ENCODE results near the gene TOX2.

Gene TOX2

DNA sequence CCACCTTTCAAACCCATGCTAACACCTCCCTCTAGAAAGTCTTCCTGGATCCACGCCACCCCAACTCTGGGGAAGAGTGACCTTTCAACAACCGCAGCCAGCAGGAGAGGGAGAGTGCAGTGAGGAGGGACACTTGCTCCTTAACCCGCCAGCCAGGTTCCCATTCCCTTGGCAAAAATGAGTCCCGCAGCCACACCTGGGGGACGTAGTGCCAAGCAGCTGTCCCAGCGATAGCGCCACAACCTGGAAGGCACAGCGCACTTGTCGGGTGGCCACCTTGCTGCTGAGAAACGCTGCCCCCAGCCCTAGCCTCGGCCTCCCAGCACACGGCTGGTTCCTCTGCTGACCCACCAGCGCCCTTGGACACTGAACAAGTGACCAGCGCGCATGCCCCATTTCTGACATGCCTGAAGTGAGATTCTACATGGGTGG is 153.0 kb downstream of the TOX2 start (continued):
- TF ChIP-seq ZNF571 (tag by site-specific recombination; IDR thresholded peaks at IDR 0.05) (no peak), ZNF585B (tag by site-specific recombination; IDR thresholded peaks at IDR 0.05) (no peak), ZNF48 (tag by site-specific recombination; IDR thresholded peaks at IDR 0.05) (no peak), ZNF184 (tag by site-specific recombination; IDR thresholded peaks at IDR 0.05) (no peak), ZNF157 (tag by site-specific recombination; IDR thresholded peaks at IDR 0.05) (no peak), FEZF1 (tag by site-specific recombination; IDR thresholded peaks at IDR 0.05) (no peak), ZNF610 (tag by site-specific recombination; IDR thresholded peaks at IDR 0.05; ENCODE audit: borderline replicate concordance) (no peak), ZNF416 (tag by site-specific recombination; IDR thresholded peaks at IDR 0.05) (no peak)
- TF ChIP-seq, protein P1, sequence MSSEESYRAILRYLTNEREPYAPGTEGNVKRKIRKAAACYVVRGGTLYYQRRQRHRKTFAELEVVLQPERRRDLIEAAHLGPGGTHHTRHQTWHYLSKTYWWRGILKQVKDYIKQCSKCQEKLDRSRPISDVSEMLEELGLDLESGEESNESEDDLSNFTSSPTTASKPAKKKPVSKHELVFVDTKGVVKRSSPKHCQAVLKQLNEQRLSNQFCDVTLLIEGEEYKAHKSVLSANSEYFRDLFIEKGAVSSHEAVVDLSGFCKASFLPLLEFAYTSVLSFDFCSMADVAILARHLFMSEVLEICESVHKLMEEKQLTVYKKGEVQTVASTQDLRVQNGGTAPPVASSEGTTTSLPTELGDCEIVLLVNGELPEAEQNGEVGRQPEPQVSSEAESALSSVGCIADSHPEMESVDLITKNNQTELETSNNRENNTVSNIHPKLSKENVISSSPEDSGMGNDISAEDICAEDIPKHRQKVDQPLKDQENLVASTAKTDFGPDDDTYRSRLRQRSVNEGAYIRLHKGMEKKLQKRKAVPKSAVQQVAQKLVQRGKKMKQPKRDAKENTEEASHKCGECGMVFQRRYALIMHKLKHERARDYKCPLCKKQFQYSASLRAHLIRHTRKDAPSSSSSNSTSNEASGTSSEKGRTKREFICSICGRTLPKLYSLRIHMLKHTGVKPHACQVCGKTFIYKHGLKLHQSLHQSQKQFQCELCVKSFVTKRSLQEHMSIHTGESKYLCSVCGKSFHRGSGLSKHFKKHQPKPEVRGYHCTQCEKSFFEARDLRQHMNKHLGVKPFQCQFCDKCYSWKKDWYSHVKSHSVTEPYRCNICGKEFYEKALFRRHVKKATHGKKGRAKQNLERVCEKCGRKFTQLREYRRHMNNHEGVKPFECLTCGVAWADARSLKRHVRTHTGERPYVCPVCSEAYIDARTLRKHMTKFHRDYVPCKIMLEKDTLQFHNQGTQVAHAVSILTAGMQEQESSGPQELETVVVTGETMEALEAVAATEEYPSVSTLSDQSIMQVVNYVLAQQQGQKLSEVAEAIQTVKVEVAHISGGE (tag by site-specific recombination; conservative IDR thresholded peaks at IDR 0.05; ENCODE audit: low read depth) = no peak

DNA sequence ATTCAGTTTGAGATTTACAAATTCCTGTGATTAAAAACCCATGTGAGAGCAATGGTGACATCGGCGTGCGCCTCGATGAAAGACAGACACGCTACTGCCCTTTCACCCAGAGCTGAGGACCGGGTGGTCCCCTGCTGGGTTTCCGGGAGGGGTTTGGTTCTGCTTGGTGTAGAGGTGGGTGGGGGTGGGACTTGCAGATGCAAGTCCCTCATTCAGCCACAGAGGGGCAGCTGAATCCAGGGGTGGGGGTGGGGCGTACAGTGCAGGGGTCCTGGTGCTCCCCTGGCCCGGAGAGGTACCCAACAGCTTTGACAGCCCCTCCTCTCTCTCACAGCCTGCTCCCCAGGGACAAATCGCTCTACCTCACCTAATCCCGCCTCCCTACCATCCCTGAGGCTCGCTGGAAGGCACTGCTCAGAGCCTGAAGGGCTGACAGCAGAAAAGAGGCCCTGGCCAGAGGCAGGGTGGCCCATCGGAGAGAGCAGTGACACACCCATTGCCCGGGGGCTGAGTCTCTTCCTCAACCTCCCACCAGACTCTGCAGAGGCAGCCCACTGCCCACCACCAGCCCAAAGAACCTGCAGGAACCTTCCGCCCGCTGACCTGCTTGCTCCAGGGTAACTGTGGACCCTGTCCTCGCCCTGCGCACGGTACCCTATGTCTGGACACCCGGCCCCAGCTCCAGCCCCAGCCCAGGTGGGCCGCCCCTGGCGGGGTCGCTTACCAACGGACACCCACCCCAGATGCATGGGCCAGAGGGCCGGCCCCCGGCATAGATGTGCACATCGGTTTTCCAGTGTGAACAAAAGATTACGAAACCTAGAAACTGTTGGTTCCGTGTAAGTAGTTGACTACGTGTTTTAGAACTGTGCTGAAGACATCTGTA is 153.9 kb downstream of the TOX2 start:
- CTCF ChIA-PET = interaction anchor here (0.7 kb wide), 1 partner anchor 132 kb away, joined by 3 read pairs; no protein-coding TSS in a partner anchor
- Histone ChIP-seq H3K4me1 (ENCODE audit: control insufficient read depth, insufficient read depth, low read length) (no peaks in the 10 kb centered on the region), H3K9me3 (ENCODE audit: control insufficient read depth, insufficient read depth, low read depth, low read length) (no peaks in the 10 kb centered on the region), H3K4me3 (ENCODE audit: low read depth, low read length) (no peak overlapping the region), H3K27ac (ENCODE audit: extremely low read depth, low read depth, low read length) (no peak overlapping the region), H3K36me3 (ENCODE audit: control insufficient read depth in 2 of 2, insufficient read depth in 1 of 2, low read length in 2 of 2) (no peaks in the 10 kb centered on the region)
- TF ChIP-seq ZEB2 (tag by site-specific recombination; IDR thresholded peaks at IDR 0.05) (no peak), ZNF214 (tag by site-specific recombination; IDR thresholded peaks at IDR 0.05; ENCODE audit: borderline replicate concordance) (no peak), ZFP3 (tag by site-specific recombination; IDR thresholded peaks at IDR 0.05; ENCODE audit: low read depth) (no peak), ZNF548 (tag by site-specific recombination; IDR thresholded peaks at IDR 0.05) (no peak), KLF16 (tag by site-specific recombination; IDR thresholded peaks at IDR 0.05) (no peak), ZNF571 (tag by site-specific recombination; IDR thresholded peaks at IDR 0.05) (no peak), ZNF514 (tag by site-specific recombination; IDR thresholded peaks at IDR 0.05) (no peak), SETDB1 (IDR thresholded peaks at IDR 0.05; ENCODE audit: insufficient read length, low read length) (no peak)
- TF ChIP-seq, protein P2, sequence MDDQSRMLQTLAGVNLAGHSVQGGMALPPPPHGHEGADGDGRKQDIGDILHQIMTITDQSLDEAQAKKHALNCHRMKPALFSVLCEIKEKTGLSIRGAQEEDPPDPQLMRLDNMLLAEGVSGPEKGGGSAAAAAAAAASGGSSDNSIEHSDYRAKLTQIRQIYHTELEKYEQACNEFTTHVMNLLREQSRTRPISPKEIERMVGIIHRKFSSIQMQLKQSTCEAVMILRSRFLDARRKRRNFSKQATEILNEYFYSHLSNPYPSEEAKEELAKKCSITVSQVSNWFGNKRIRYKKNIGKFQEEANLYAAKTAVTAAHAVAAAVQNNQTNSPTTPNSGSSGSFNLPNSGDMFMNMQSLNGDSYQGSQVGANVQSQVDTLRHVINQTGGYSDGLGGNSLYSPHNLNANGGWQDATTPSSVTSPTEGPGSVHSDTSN (CRISPR knock-in tag; IDR thresholded peaks at IDR 0.05) = no peak
- POLR2A ChIA-PET = interaction anchor here (0.6 kb wide), 2 partner anchors 24 to 625 kb away, joined by 3 read pairs; no protein-coding TSS in a partner anchor

DNA sequence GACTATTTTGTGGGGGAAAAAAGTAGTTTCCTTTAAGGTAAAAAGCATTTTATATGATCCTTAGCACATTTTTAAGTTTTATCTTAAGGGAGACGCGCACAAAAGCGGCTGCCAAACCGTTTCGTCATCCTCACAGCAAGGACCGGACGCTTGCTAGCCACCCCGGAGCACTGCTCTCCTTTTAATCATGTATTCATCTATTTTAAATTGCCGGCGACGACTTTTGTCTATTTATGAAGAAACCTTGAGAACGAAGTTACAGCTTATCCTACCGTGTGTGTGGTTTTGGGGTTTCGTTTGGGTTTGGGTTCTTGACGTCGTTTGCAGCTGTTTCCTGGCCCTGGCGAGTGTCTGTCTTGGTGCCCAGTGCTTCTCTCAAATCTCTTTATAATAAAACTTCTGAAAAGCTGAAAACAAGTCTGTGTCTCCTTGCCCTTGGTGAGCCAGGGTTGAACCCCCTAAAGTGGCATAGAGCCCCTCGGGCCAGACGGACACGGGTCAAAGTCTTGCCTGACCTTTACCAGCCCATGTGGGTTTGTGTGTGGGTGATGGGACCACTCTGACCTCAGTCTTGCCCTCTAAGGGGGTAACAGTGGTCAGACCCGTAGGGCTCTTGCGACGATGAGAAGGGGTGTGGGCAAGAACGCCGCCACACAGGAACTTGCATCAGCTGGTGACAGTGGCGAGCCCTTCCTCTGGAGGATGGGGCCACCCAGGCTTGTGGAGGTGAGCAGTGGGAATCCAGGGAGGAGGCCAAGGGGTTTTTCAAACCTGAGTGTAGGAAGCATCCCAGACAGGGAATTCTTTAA is 154.8 kb downstream of the TOX2 start:
- H3K4me1 ChIP-seq (ENCODE audit: control insufficient read depth, insufficient read depth, low read length) = no peaks in the 10 kb centered on the region
- no peaks in the 10 kb centered on the region for H3K36me3 ChIP-seq (ENCODE audit: control insufficient read depth in 2 of 2, insufficient read depth in 1 of 2, low read length in 2 of 2)
- POLR2A ChIA-PET = no interaction called here
- no peak overlapping the region for H3K4me3 ChIP-seq (ENCODE audit: low read depth, low read length)
- TF ChIP-seq GLIS2 (tag by site-specific recombination; IDR thresholded peaks at IDR 0.05) (no peak), ZNF555 (tag by site-specific recombination; conservative IDR thresholded peaks at IDR 0.05) (no peak), ZNF623 (tag by site-specific recombination; IDR thresholded peaks at IDR 0.05) (no peak)
- TF ChIP-seq, protein P3, sequence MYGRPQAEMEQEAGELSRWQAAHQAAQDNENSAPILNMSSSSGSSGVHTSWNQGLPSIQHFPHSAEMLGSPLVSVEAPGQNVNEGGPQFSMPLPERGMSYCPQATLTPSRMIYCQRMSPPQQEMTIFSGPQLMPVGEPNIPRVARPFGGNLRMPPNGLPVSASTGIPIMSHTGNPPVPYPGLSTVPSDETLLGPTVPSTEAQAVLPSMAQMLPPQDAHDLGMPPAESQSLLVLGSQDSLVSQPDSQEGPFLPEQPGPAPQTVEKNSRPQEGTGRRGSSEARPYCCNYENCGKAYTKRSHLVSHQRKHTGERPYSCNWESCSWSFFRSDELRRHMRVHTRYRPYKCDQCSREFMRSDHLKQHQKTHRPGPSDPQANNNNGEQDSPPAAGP (tag by site-specific recombination; IDR thresholded peaks at IDR 0.05) = no peak
- TF ChIP-seq, protein P4, sequence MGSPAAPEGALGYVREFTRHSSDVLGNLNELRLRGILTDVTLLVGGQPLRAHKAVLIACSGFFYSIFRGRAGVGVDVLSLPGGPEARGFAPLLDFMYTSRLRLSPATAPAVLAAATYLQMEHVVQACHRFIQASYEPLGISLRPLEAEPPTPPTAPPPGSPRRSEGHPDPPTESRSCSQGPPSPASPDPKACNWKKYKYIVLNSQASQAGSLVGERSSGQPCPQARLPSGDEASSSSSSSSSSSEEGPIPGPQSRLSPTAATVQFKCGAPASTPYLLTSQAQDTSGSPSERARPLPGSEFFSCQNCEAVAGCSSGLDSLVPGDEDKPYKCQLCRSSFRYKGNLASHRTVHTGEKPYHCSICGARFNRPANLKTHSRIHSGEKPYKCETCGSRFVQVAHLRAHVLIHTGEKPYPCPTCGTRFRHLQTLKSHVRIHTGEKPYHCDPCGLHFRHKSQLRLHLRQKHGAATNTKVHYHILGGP (tag by site-specific recombination; IDR thresholded peaks at IDR 0.05) = no peak
- H3K27ac ChIP-seq (ENCODE audit: extremely low read depth, low read depth, low read length) = no peak overlapping the region
- CTCF ChIA-PET = interaction anchor here (0.7 kb wide), 1 partner anchor 131 kb away, joined by 3 read pairs; no protein-coding TSS in a partner anchor
- H3K9me3 ChIP-seq (ENCODE audit: control insufficient read depth, insufficient read depth, low read depth, low read length) = no peaks in the 10 kb centered on the region

Measured in HEK293 (cell line).